ENCODE measurements around the gene GNG7. TPM values are rescaled to one million over a fixed set of nuclear protein-coding genes. Genes with fewer than 3 reads are reported as not detected.

GNG7 gene
- total RNA-seq, 4 donors from 2014 or later, result 2.1 to 4.3 (median 3.0) TPM

- no peak overlapping the region for H3K4me3 ChIP-seq
- no peaks in the 10 kb centered on the region for H3K27me3 ChIP-seq
- peaks cover 20% of the 10 kb centered on the region for H3K4me1 ChIP-seq
- H3K27ac ChIP-seq, result no peak overlapping the region
- no peak for DNase-seq (ENCODE audit: low spot score in 2 of 2)
- TF ChIP-seq POLR2A (IDR thresholded peaks at IDR 0.05) (no peak), CTCF (IDR thresholded peaks at IDR 0.05) (no peak), EP300 (IDR thresholded peaks at IDR 0.05) (no peak), POLR2AphosphoS5 (IDR thresholded peaks at IDR 0.05) (no peak)
- no peaks in the 10 kb centered on the region for H3K9me3 ChIP-seq
- no peaks in the 10 kb centered on the region for H3K36me3 ChIP-seq
- WGBS, result 94% methylated on average over 14 of the region's 17 CpGs
These were observed 145.4 kb downstream of the GNG7 start for GRCh38 chr19:2557093-2557440.

DNA sequence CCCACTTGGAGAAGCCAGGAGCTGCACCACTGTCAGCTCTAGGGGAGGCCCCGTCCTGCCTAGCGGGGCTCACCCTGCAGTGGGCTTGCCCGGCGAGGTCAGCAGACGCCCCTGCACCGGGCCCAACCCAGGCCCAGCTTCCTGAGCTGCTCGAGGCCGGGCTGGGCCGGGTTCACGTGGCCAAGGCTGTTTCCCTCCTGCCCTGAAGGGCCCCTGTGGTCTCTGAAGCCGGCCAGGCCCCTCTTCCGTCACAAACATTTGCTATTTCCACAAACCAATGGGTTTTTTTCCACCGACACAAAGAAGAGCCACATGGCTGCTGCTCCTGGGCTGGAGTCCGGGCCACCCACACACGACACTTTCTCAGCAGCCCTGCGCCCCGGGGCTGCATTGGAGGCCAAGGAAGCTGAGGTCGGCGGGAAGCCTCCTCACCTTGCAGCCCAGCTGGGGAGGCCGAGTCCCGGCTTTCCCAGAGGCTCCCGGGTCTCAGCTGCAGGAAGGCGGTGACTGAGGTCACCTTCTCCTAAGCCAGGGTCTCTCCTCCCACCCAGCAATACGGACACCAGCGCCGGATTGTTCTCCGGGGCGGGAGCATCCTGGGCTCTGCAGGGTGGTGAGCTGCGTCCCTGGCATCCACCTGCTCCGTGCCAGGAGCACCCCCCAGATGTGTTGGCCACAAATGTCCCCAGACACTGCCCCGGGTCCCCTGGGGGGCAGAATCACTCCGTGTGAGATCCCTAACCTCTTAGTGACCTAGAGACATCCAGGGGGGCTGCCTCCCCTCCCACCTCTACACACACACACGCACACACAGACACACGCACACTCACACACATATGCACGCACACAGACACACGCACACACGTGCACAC, 146.0 kb downstream of the GNG7 start:
- no peaks in the 10 kb centered on the region for H3K36me3 ChIP-seq
- no peak for TF ChIP-seq POLR2A (IDR thresholded peaks at IDR 0.05)
- no peak for TF ChIP-seq EP300 (IDR thresholded peaks at IDR 0.05)
- TF ChIP-seq CTCF (IDR thresholded peaks at IDR 0.05), result no peak
- no peak for TF ChIP-seq POLR2AphosphoS5 (IDR thresholded peaks at IDR 0.05)
- no peaks in the 10 kb centered on the region for H3K9me3 ChIP-seq
- WGBS, result 75% methylated on average over 16 of the region's 37 CpGs
- H3K4me3 ChIP-seq, result no peak overlapping the region
- no peak overlapping the region for H3K27ac ChIP-seq
- H3K4me1 ChIP-seq, result peaks cover 20% of the 10 kb centered on the region
- no peak for DNase-seq (ENCODE audit: low spot score in 2 of 2)
- no peaks in the 10 kb centered on the region for H3K27me3 ChIP-seq

DNA sequence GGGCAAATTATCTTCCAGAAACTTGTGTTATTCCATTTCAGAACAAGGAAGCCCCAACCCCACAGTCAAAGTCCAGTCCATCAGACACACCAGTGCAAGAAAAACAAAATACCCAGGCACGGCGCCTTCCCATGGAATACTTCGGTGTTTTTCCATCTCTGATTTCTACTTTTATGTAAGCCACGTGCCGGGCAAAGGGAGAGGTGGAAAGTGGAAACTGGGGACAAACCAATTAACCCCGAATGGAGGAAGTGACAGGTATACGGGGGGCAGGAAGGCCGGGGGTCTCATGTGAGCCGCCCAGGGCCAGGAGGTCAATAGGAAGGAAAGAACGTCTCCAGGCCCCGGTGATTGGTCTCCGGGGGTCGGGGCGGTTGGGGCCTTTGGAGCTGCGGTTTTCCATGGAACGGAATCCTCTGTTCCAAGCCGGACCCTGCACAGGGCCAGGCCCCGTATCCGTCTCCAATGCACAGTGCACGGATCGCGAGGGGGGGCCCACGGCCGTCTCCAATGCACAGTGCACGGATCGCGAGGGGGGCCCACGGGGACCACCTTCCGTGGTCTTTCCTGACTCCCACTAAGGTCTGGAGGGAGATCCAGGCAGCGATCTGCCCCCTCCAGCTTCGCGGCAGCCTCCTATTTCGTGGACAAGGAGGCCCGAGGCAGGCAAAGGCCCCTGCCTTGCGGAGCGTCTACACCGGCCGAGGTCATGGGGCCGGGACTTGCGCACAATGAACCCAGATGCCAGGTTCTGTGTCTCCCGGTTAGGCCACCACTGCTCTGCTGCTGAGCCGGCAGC, 146.9 kb downstream of the GNG7 start:
- 86% methylated on average over 35 of the region's 42 CpGs for WGBS
- no peaks in the 10 kb centered on the region for H3K36me3 ChIP-seq
- TF ChIP-seq EP300 (IDR thresholded peaks at IDR 0.05) (no peak), CTCF (IDR thresholded peaks at IDR 0.05) (no peak), POLR2A (IDR thresholded peaks at IDR 0.05) (no peak), POLR2AphosphoS5 (IDR thresholded peaks at IDR 0.05) (no peak)
- no peak overlapping the region for H3K27ac ChIP-seq
- no peak for DNase-seq (ENCODE audit: low spot score in 2 of 2)
- H3K4me3 ChIP-seq, result no peak overlapping the region
- H3K9me3 ChIP-seq, result no peaks in the 10 kb centered on the region
- peaks cover 24% of the 10 kb centered on the region for H3K4me1 ChIP-seq
- H3K27me3 ChIP-seq, result no peaks in the 10 kb centered on the region

- no peaks in the 10 kb centered on the region for H3K36me3 ChIP-seq
- WGBS, result 54% methylated on average over 6 of the region's 6 CpGs
- no peaks in the 10 kb centered on the region for H3K27me3 ChIP-seq
- no peak overlapping the region for H3K27ac ChIP-seq
- no peak for DNase-seq (ENCODE audit: low spot score in 2 of 2)
- peaks cover 30% of the 10 kb centered on the region for H3K4me1 ChIP-seq
- no peak overlapping the region for H3K4me3 ChIP-seq
- no peaks in the 10 kb centered on the region for H3K9me3 ChIP-seq
- TF ChIP-seq CTCF (IDR thresholded peaks at IDR 0.05), result no peak
These were observed 147.6 kb downstream of the GNG7 start for GRCh38 chr19:2554856-2555255.

- H3K27me3 ChIP-seq, result no peaks in the 10 kb centered on the region
- H3K4me1 ChIP-seq, result peaks cover 30% of the 10 kb centered on the region
- H3K36me3 ChIP-seq, result no peaks in the 10 kb centered on the region
- H3K9me3 ChIP-seq, result no peaks in the 10 kb centered on the region
- no peak overlapping the region for H3K27ac ChIP-seq
- 89% methylated on average over 4 of the region's 4 CpGs for WGBS
- DNase-seq (ENCODE audit: low spot score in 2 of 2), result no peak
- no peak overlapping the region for H3K4me3 ChIP-seq
- TF ChIP-seq POLR2AphosphoS5 (IDR thresholded peaks at IDR 0.05) (no peak), CTCF (IDR thresholded peaks at IDR 0.05) (no peak), EP300 (IDR thresholded peaks at IDR 0.05) (no peak), POLR2A (IDR thresholded peaks at IDR 0.05) (no peak)
These were observed 149.0 kb downstream of the GNG7 start for GRCh38 chr19:2553510-2553909.

Data from suprapubic skin (tissue), 4 donors.